SU-DHL-6 (cell line): ENCODE measurements around the gene RND1.

Experiments used
- H2AFZ ChIP-seq: fragments of 200-600 bp; sonication (generic); 2 replicates; pipeline ENCODE4 v1.6.1; 2014; ENCODE audit warnings: low read depth, mild to moderate bottlenecking, moderate library complexity, mixed read lengths, antibody characterized with exemption, low read length; ENCODE audit not compliant: severe bottlenecking
- H3F3A ChIP-seq: fragments of 200-600 bp; shearing (Covaris generic); 2 replicates; pipeline ENCODE4 v1.6.0; 2016; ENCODE audit warnings: antibody characterized with exemption, mild to moderate bottlenecking; ENCODE audit not compliant: insufficient read depth
- H3K27ac ChIP-seq: fragments of 200-600 bp; sonication (generic); 2 replicates; pipeline ENCODE4 v1.5.1; 2016; ENCODE audit warnings: low read depth, mild to moderate bottlenecking, low read length, moderate library complexity, mixed read lengths
- H3K27me3 ChIP-seq: fragments of 200-600 bp; sonication (generic), shearing (Covaris generic); 2 replicates; pipeline ENCODE4 v1.6.0; 2014; ENCODE audit warnings: mild to moderate bottlenecking, low read length
- H3K36me3 ChIP-seq: fragments of 200-600 bp; sonication (generic); 2 replicates; pipeline ENCODE4 v1.6.1; 2014; ENCODE audit warnings: mild to moderate bottlenecking, low read length, mixed read lengths
- H3K4me2 ChIP-seq: fragments of 300-600, 200-600 bp; shearing (Covaris generic), sonication (generic); 2 replicates; pipeline ENCODE4 v1.6.0; 2014; ENCODE audit warnings: low read length, low read depth, mild to moderate bottlenecking; ENCODE audit not compliant: poor library complexity, severe bottlenecking
- H3K4me3 ChIP-seq: fragments of 200-600 bp; sonication (generic); 2 replicates; pipeline ENCODE4 v1.5.1; 2014; ENCODE audit warnings: antibody characterized with exemption, low read length, mild to moderate bottlenecking, mixed read lengths; ENCODE audit not compliant: insufficient read depth, poor library complexity, severe bottlenecking
- H3K79me2 ChIP-seq: fragments of 200-600 bp; sonication (generic); 2 replicates; pipeline ENCODE4 v1.6.1; 2014; ENCODE audit warnings: mild to moderate bottlenecking, low read length, moderate library complexity; ENCODE audit not compliant: insufficient read depth
- H3K9ac ChIP-seq: fragments of 200-600 bp; sonication (generic); 2 replicates; pipeline ENCODE4 v1.7.0; 2014; ENCODE audit warnings: mild to moderate bottlenecking, low read length
- H3K9me2 ChIP-seq: fragments of 200-600 bp; sonication (generic); replicated peaks from 2 replicates; pipeline ENCODE4 v1.6.1; 2014; ENCODE audit warnings: low read length; ENCODE audit not compliant: insufficient read depth
- H3K9me3 ChIP-seq: fragments of 200-600 bp; sonication (generic); 2 replicates; pipeline ENCODE4 v1.6.1; 2014; ENCODE audit warnings: low read length, mixed read lengths; ENCODE audit not compliant: insufficient read depth
- H4K20me1 ChIP-seq: fragments of 200-600 bp; sonication (generic); 2 replicates; pipeline ENCODE4 v1.6.1; 2014; ENCODE audit warnings: low read depth, mild to moderate bottlenecking, antibody characterized with exemption, low read length, moderate library complexity, mixed read lengths
- CTCF ChIP-seq: fragments of 200-600 bp; sonication (generic); IDR thresholded peaks from one replicate; pipeline ENCODE4 v1.5.1; 2017; ENCODE audit warnings: antibody characterized with exemption, mild to moderate bottlenecking, low read length, moderate library complexity; ENCODE audit not compliant: insufficient read depth, poor library complexity, severe bottlenecking
- EZH2phosphoT487 ChIP-seq: fragments of 200-600 bp; sonication (generic), shearing (Covaris generic); conservative IDR thresholded peaks from 2 replicates; pipeline ENCODE4 v1.6.1; 2018; ENCODE audit warnings: mild to moderate bottlenecking, antibody characterized with exemption, low read length, moderate library complexity, mixed read lengths

Gene RND1

GRCh38 chr12:48819986-48820725 lies 45.5 kb downstream of the RND1 start:
- Histone ChIP-seq H4K20me1 (no peaks in the 10 kb centered on the region), H3F3A (peaks cover 15% of the 10 kb centered on the region), H3K27me3 (no peaks in the 10 kb centered on the region)

GRCh38 chr12:48818831-48819590 lies 46.7 kb downstream of the RND1 start:
- Histone ChIP-seq H2AFZ (no peak overlapping the region), H3K27ac (no peak overlapping the region), H3K4me2 (peak overlapping the region; percentile 83), H3F3A (peaks cover 15% of the 10 kb centered on the region), H4K20me1 (no peaks in the 10 kb centered on the region), H3K36me3 (no peaks in the 10 kb centered on the region), H3K79me2 (no peaks in the 10 kb centered on the region), H3K27me3 (no peaks in the 10 kb centered on the region), H3K9me3 (no peaks in the 10 kb centered on the region), H3K4me3 (peak overlapping the region; percentile 63), H3K9ac (peak overlapping the region; percentile 61), H3K9me2 (no peaks in the 10 kb centered on the region)
- TF ChIP-seq EZH2phosphoT487: no peak
- peak; percentile 29 for TF ChIP-seq CTCF

More at GRCh38 chr12:48819986-48820725, 45.5 kb downstream of the RND1 start:
- H3K9me3 ChIP-seq: no peaks in the 10 kb centered on the region
- no peaks in the 10 kb centered on the region for H3K9me2 ChIP-seq
- no peak overlapping the region for H2AFZ ChIP-seq
- no peak overlapping the region for H3K9ac ChIP-seq
- H3K4me3 ChIP-seq: no peak overlapping the region
- H3K27ac ChIP-seq: no peak overlapping the region
- no peaks in the 10 kb centered on the region for H3K36me3 ChIP-seq
- no peak overlapping the region for H3K4me2 ChIP-seq
- no peaks in the 10 kb centered on the region for H3K79me2 ChIP-seq
- no peak for TF ChIP-seq EZH2phosphoT487
- no peak for TF ChIP-seq CTCF

DNA sequence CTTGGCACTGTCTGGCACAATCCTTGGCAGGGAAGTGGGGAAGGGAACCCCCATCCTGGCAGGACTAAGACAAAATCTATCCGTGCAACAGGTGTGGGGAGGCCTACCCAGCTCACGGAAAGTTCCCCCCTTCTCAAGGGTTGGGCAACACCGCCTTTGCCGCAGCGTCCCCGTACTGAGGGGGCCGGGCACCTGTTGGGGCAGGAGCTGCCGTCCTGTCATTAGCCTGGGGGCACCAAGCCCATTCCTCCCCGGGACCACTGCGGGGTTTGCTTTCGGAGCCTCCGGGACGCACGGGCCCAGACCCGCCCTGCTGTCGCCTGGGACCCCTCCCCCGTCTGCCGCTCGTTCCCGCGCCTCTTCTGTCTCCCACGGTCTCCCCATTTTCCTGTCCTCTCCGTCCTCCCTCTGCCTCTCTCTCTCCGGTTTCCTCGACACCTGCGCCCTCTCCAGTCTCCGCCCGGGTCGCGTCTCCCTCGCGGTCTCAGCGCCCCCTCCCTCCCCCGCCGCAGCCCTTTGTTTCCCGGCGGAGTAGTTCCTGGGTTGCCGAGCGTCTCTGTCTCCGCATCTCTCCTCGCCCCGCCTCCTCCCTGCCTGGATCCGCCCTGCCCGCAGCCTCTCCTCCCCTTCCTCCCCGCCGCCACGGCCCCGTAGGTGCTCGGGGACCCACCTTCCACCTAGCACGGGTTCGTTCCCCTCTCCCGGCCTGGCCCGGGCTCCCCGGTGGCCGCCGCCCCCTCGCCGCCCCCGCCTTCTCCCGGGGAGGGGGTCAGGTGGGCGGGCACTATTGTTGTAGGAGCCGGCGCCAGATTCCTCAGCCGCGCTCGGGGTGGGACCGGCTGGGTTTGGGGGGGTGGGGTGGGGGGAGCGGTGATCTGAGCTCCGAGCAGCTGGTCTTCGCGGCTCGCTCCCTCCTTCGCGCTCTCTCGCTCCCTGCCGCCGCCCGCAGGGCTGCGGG lies 47.5 kb downstream of the RND1 start, which contains the start of gene CACNB3:
Gene CACNB3, plus strand, starts transcription at position 624 of the 958 bp plus-strand sequence. CDS start 434 bp downstream, outside the sequence.
- Histone ChIP-seq H3K79me2 (no peaks in the 10 kb centered on the region), H3K27ac (no peak within 1 kb of the TSS), H3K9me3 (no peaks in the 10 kb centered on the region), H4K20me1 (no peaks in the 10 kb centered on the region), H2AFZ (peak within 1 kb of the TSS; percentile 75), H3K9ac (peak within 1 kb of the TSS; percentile 61), H3K4me3 (peak within 1 kb of the TSS; percentile 63), H3K9me2 (no peaks in the 10 kb centered on the region), H3K27me3 (no peaks in the 10 kb centered on the region), H3K36me3 (no peaks in the 10 kb centered on the region), H3K4me2 (peak within 1 kb of the TSS; percentile 83), H3F3A (peaks cover 15% of the 10 kb centered on the region)
- no peak for TF ChIP-seq CTCF
- no peak for TF ChIP-seq EZH2phosphoT487
